Esophagus (tissue), 2 donors: ENCODE measurements around the gene APCS. TPM values are rescaled to one million over a fixed set of nuclear protein-coding genes. Genes with fewer than 3 reads are reported as not detected.

ENCODE experiments used
- H3K27ac ChIP-seq, 2 donors: one replicate each; pipeline ENCODE4 v1.5.1; 2013; ENCODE audit warnings: low read depth in 2 of 2, mild to moderate bottlenecking in 2 of 2, inconsistent platforms in 1 of 2, low read length in 1 of 2, moderate library complexity in 1 of 2
- H3K27me3 ChIP-seq, 2 donors: one replicate each; pipeline ENCODE4 v1.6.1; 2013; ENCODE audit warnings: low read length in 2 of 2, control low read depth in 1 of 2, mild to moderate bottlenecking in 1 of 2; ENCODE audit not compliant: insufficient read depth in 2 of 2, control insufficient read depth in 1 of 2
- H3K36me3 ChIP-seq, 2 donors: one replicate each; pipeline ENCODE4 v1.6.1; 2013; ENCODE audit warnings: low read length in 1 of 2; ENCODE audit not compliant: control insufficient read depth in 2 of 2, insufficient read depth in 2 of 2
- H3K4me1 ChIP-seq, 2 donors: one replicate each; pipeline ENCODE4 v1.6.1; 2013; ENCODE audit warnings: low read length in 1 of 2; ENCODE audit not compliant: control insufficient read depth in 2 of 2, insufficient read depth in 2 of 2
- H3K4me3 ChIP-seq, 2 donors: one replicate each; pipeline ENCODE4 v1.5.1; 2013; ENCODE audit warnings: low read length in 2 of 2, mild to moderate bottlenecking in 2 of 2, low read depth in 1 of 2, moderate library complexity in 1 of 2
- H3K9me3 ChIP-seq, 2 donors: one replicate each; pipeline ENCODE4 v1.6.1; 2013; ENCODE audit warnings: mild to moderate bottlenecking in 2 of 2, low read depth in 1 of 2, low read length in 1 of 2, moderate library complexity in 1 of 2; ENCODE audit not compliant: control insufficient read depth in 2 of 2, insufficient read depth in 1 of 2
- WGBS, 2 donors: extraction: QIAGEN DNeasy Blood & Tissue Kit; methylation state at CpG; one replicate each; pipeline ENCODE4 v1.1.7; 2013; 5-methylcytosine and 5-hydroxymethylcytosine counted together
- polyA plus RNA-seq, 2 donors: library from polyadenylated mRNA; stranded (reverse); fragments of 200-250 nt; gene quantifications; one replicate each; pipeline ENCODE4 v1.2.3, GENCODE V29; 2013
- donor health status: healthy with polysubstance abuse.
- donor health status: Bipolar disorder and iron deficiency.

The APCS gene
- polyA plus RNA-seq = not detected

GRCh38 chr1:159587461-159587951 is at the start of gene APCS:
Gene APCS, plus strand, starts transcription at chr1:159587826. Its CDS starts 96 bp downstream, at chr1:159587922.
- H3K27me3 ChIP-seq = no peaks in the 10 kb centered on the region
- no peaks in the 10 kb centered on the region for H3K36me3 ChIP-seq
- H3K9me3 ChIP-seq = no peaks in the 10 kb centered on the region
- H3K4me1 ChIP-seq = no peaks in the 10 kb centered on the region
- no peak within 1 kb of the TSS for H3K4me3 ChIP-seq
- 72 to 84% methylated on average over 6 of the region's 6 CpGs for WGBS, 2 donors
- no peak within 1 kb of the TSS for H3K27ac ChIP-seq

GRCh38 chr1:159548126-159548525 is 39.5 kb upstream of the APCS start:
- Histone ChIP-seq H3K4me3 (no peak overlapping the region), H3K36me3 (no peaks in the 10 kb centered on the region), H3K9me3 (no peaks in the 10 kb centered on the region), H3K4me1 (no peaks in the 10 kb centered on the region), H3K27me3 (no peaks in the 10 kb centered on the region), H3K27ac (no peak overlapping the region)
- 50 to 65% methylated on average over 2 of the region's 2 CpGs for WGBS, 2 donors

- no peak overlapping the region for H3K27ac ChIP-seq
- no peaks in the 10 kb centered on the region for H3K36me3 ChIP-seq
- H3K9me3 ChIP-seq = no peaks in the 10 kb centered on the region
- H3K27me3 ChIP-seq = no peaks in the 10 kb centered on the region
- H3K4me3 ChIP-seq = no peak overlapping the region
- 54 to 56% methylated on average over 3 of the region's 3 CpGs for WGBS, 2 donors
- H3K4me1 ChIP-seq = no peaks in the 10 kb centered on the region
These were observed 33.4 kb upstream of the APCS start for GRCh38 chr1:159554261-159554660.

GRCh38 chr1:159554696-159555095 is 32.9 kb upstream of the APCS start:
- no peaks in the 10 kb centered on the region for H3K9me3 ChIP-seq
- H3K27ac ChIP-seq = no peak overlapping the region
- no peaks in the 10 kb centered on the region for H3K27me3 ChIP-seq
- H3K36me3 ChIP-seq = no peaks in the 10 kb centered on the region
- 50 to 52% methylated on average over 1 of the region's 1 CpG for WGBS, 2 donors
- no peaks in the 10 kb centered on the region for H3K4me1 ChIP-seq
- no peak overlapping the region for H3K4me3 ChIP-seq

- WGBS, 2 donors = 48% methylated on average over 3 of the region's 3 CpGs
- no peaks in the 10 kb centered on the region for H3K36me3 ChIP-seq
- H3K27me3 ChIP-seq = no peaks in the 10 kb centered on the region
- H3K4me1 ChIP-seq = no peaks in the 10 kb centered on the region
- H3K27ac ChIP-seq = no peak overlapping the region
- no peaks in the 10 kb centered on the region for H3K9me3 ChIP-seq
- no peak overlapping the region for H3K4me3 ChIP-seq
These were observed 30.7 kb upstream of the APCS start for GRCh38 chr1:159556931-159557369.

- Histone ChIP-seq H3K9me3 (no peaks in the 10 kb centered on the region), H3K27me3 (no peaks in the 10 kb centered on the region), H3K36me3 (no peaks in the 10 kb centered on the region), H3K27ac (no peak overlapping the region), H3K4me1 (no peaks in the 10 kb centered on the region), H3K4me3 (no peak overlapping the region)
- WGBS, 2 donors = 51 to 57% methylated on average over 2 of the region's 2 CpGs
These were observed 27.0 kb upstream of the APCS start for GRCh38 chr1:159560599-159560998.

- Histone ChIP-seq H3K27ac (no peak overlapping the region), H3K36me3 (no peaks in the 10 kb centered on the region), H3K4me3 (no peak overlapping the region), H3K27me3 (no peaks in the 10 kb centered on the region), H3K4me1 (no peaks in the 10 kb centered on the region), H3K9me3 (no peaks in the 10 kb centered on the region)
These were observed 26.1 kb upstream of the APCS start for GRCh38 chr1:159561497-159561896.

GRCh38 chr1:159562680-159563079 is 24.9 kb upstream of the APCS start:
- H3K36me3 ChIP-seq = no peaks in the 10 kb centered on the region
- no peak overlapping the region for H3K4me3 ChIP-seq
- no peaks in the 10 kb centered on the region for H3K4me1 ChIP-seq
- no peaks in the 10 kb centered on the region for H3K9me3 ChIP-seq
- H3K27me3 ChIP-seq = no peaks in the 10 kb centered on the region
- H3K27ac ChIP-seq = no peak overlapping the region
- WGBS, 2 donors = 20 to 39% methylated on average over 1 of the region's 1 CpG

GRCh38 chr1:159577446-159577845 is 10.2 kb upstream of the APCS start:
- no peaks in the 10 kb centered on the region for H3K27me3 ChIP-seq
- H3K36me3 ChIP-seq = no peaks in the 10 kb centered on the region
- H3K4me1 ChIP-seq = no peaks in the 10 kb centered on the region
- WGBS, 2 donors = 94% methylated on average over 3 of the region's 3 CpGs
- no peak overlapping the region for H3K27ac ChIP-seq
- no peak overlapping the region for H3K4me3 ChIP-seq
- H3K9me3 ChIP-seq = no peaks in the 10 kb centered on the region

- H3K27me3 ChIP-seq = no peaks in the 10 kb centered on the region
- H3K4me1 ChIP-seq = no peaks in the 10 kb centered on the region
- H3K36me3 ChIP-seq = no peaks in the 10 kb centered on the region
- 55 to 56% methylated on average over 3 of the region's 3 CpGs for WGBS, 2 donors
- H3K9me3 ChIP-seq = no peaks in the 10 kb centered on the region
- no peak overlapping the region for H3K4me3 ChIP-seq
- no peak overlapping the region for H3K27ac ChIP-seq
These were observed 7.3 kb upstream of the APCS start for GRCh38 chr1:159580340-159580739.
